HepG2 (cell line): ENCODE measurements around the gene EPHA2. TPM values are rescaled to one million over a fixed set of nuclear protein-coding genes. Genes with fewer than 3 reads are reported as not detected.

ENCODE experiments used
- ADNP ChIP-seq: sonication (generic); formaldehyde crosslinking; IDR thresholded peaks from 2 replicates; pipeline ENCODE4 v1.4.0; 2020; ENCODE audit warnings: missing genetic modification reagents
- CBX1 ChIP-seq: IDR thresholded peaks from one replicate; pipeline ENCODE4 v1.6.1; 2016; ENCODE audit warnings: antibody characterized with exemption, low read depth
- CBX2 ChIP-seq, 2 experiments: fragments of 200-600 bp in 1 of 2; sonication (generic); formaldehyde crosslinking in 1 of 2; IDR thresholded peaks; 2 replicates each; pipeline versions ENCODE4 v1.7.0 to v1.8.1; 2018 to 2022; ENCODE audit warnings: low read depth in 2 of 2, low read length in 1 of 2, mild to moderate bottlenecking in 1 of 2, missing genetic modification reagents in 1 of 2
- DR1 ChIP-seq: sonication (generic); formaldehyde crosslinking; IDR thresholded peaks from 2 replicates; pipeline ENCODE4 v1.8.0; 2021; ENCODE audit warnings: mild to moderate bottlenecking, missing genetic modification reagents, inconsistent platforms
- FOSL2 ChIP-seq: sonication (generic); formaldehyde crosslinking; IDR thresholded peaks from 2 replicates; pipeline ENCODE4 v1.4.0; 2020; ENCODE audit warnings: missing genetic modification reagents
- FOXK1 ChIP-seq: sonication (generic); formaldehyde crosslinking; IDR thresholded peaks from 2 replicates; pipeline ENCODE4 v1.4.0; 2020; ENCODE audit warnings: low read depth, missing genetic modification reagents, borderline replicate concordance
- GABPB1 ChIP-seq: IDR thresholded peaks from 2 replicates; pipeline ENCODE4 v1.6.1; 2016; ENCODE audit warnings: mild to moderate bottlenecking, missing genetic modification reagents, moderate library complexity, missing compliant biosample characterization
- GATAD2A ChIP-seq: IDR thresholded peaks from 2 replicates; pipeline ENCODE4 v1.6.1; 2016
- KDM5B ChIP-seq: sonication (generic); formaldehyde crosslinking; IDR thresholded peaks from 2 replicates; pipeline ENCODE4 v1.4.0; 2020; ENCODE audit warnings: missing genetic modification reagents, mild to moderate bottlenecking, borderline replicate concordance
- NAIF1 ChIP-seq: sonication (generic); formaldehyde crosslinking; IDR thresholded peaks from 2 replicates; pipeline ENCODE4 v1.5.0; 2020; ENCODE audit warnings: mild to moderate bottlenecking, missing genetic modification reagents, borderline replicate concordance
- PCBP1 ChIP-seq: fragments of 200-400 bp; formaldehyde crosslinking; IDR thresholded peaks from 2 replicates; pipeline ENCODE4 v1.6.1; 2017; ENCODE audit warnings: mild to moderate bottlenecking, low read depth, low read length, borderline replicate concordance
- PLRG1 ChIP-seq: fragments of 450-650 bp; conservative IDR thresholded peaks from 2 replicates; pipeline ENCODE4 v1.6.1; 2016
- SP5 ChIP-seq: IDR thresholded peaks from 2 replicates; pipeline ENCODE4 v1.6.1; 2016; ENCODE audit warnings: low read depth, borderline replicate concordance
- ZNF205 ChIP-seq: IDR thresholded peaks from 2 replicates; pipeline ENCODE4 v1.6.1; 2018; ENCODE audit warnings: missing biosample characterization, missing genetic modification reagents
- ZNF33B ChIP-seq: sonication (generic); formaldehyde crosslinking; IDR thresholded peaks from 2 replicates; pipeline ENCODE4 v1.5.1; 2020; ENCODE audit warnings: mild to moderate bottlenecking, missing genetic modification reagents
- ZSCAN31 ChIP-seq: sonication (generic); formaldehyde crosslinking; IDR thresholded peaks from 2 replicates; pipeline ENCODE4 v1.5.0; 2020; ENCODE audit warnings: low read depth, mild to moderate bottlenecking, missing genetic modification reagents
- polyA plus RNA-seq, 8 experiments: library from polyadenylated mRNA; depleted of rRNA in 3 of 8; stranded (reverse) in 7 of 8; unstranded in 1 of 8; fragments of >200 nt; fragmentation: Illumina TruSeq in 4 of 8; extraction: Trizol in 4 of 8; gene quantifications; 2 replicates each; pipeline versions ENCODE4 v1.2.1 to v1.2.3, GENCODE V29; 2011 to 2016; ENCODE audit warnings: low read depth in 4 of 8, missing spikeins in 1 of 8, mixed read lengths in 1 of 8; ENCODE audit not compliant: insufficient read depth in 1 of 8
- total RNA-seq, 5 experiments: library from RNA; depleted of rRNA; stranded (reverse); fragments of >200 nt; fragmentation: Illumina TruSeq; extraction: Trizol; gene quantifications; 2 replicates each; pipeline ENCODE4 v1.2.3, GENCODE V29; 2016; ENCODE audit warnings: low read depth in 1 of 5
- TF ChIP-seq, protein P1 (sequence below): sonication (generic); formaldehyde crosslinking; IDR thresholded peaks from 2 replicates; pipeline ENCODE4 v1.5.1; 2020; ENCODE audit warnings: mild to moderate bottlenecking, missing genetic modification reagents
- TF ChIP-seq, protein P2 (sequence below): sonication (generic); formaldehyde crosslinking; IDR thresholded peaks from 2 replicates; pipeline ENCODE4 v1.4.0; 2020; ENCODE audit warnings: missing genetic modification reagents

Gene EPHA2
- total and polyA plus RNA-seq, 2 of the 13 experiments (the other 11 are each of a cell fraction or from before 2014, with no cell fraction given): 33.6 to 53.6 TPM

- TF ChIP-seq SP5 (no peak), KDM5B (peak; percentile 58; the same call in 1 of the 2 replicates), ZSCAN31 (CRISPR knock-in tag) (no peak), FOSL2 (CRISPR knock-in tag) (no peak), ADNP (CRISPR knock-in tag) (no peak), GATAD2A (peak; percentile 45), CBX2 (IDR thresholded peaks at IDR 0.05; ENCODE audit: low read depth, low read length) (no peak), CBX2 (CRISPR knock-in tag; IDR thresholded peaks at IDR 0.05; ENCODE audit: low read depth) (no peak), FOXK1 (no peak), ZNF205 (0 out of 2 replicates have a peak, but pooled peaks have one; percentile 19), DR1 (CRISPR knock-in tag) (peak; percentile 67; the same call in 1 of the 2 replicates), PLRG1 (no peak), PCBP1 (0 out of 2 replicates have a peak, but pooled peaks have one; percentile 5), CBX1 (no peak), ZNF33B (CRISPR knock-in tag) (peak; percentile 44; the same call in 1 of the 2 replicates), NAIF1 (CRISPR knock-in tag) (no peak), GABPB1 (peak; percentile 22; the same call in 1 of the 2 replicates)
- TF ChIP-seq, protein P1, sequence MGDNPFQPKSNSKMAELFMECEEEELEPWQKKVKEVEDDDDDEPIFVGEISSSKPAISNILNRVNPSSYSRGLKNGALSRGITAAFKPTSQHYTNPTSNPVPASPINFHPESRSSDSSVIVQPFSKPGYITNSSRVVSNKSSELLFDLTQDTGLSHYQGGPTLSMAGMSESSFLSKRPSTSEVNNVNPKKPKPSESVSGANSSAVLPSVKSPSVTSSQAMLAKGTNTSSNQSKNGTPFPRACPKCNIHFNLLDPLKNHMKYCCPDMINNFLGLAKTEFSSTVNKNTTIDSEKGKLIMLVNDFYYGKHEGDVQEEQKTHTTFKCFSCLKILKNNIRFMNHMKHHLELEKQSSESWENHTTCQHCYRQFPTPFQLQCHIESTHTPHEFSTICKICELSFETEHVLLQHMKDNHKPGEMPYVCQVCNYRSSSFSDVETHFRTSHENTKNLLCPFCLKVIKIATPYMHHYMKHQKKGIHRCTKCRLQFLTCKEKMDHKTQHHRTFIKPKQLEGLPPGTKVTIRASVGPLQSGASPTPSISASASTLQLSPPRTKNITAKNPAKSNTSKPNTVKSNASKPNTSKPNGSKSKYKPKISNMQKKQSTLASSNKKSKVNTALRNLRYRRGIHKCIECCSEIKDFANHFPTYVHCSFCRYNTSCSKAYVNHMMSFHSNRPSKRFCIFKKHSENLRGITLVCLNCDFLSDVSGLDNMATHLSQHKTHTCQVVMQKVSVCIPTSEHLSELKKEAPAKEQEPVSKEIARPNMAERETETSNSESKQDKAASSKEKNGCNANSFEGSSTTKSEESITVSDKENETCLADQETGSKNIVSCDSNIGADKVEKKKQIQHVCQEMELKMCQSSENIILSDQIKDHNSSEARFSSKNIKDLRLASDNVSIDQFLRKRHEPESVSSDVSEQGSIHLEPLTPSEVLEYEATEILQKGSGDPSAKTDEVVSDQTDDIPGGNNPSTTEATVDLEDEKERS: no peak
- TF ChIP-seq, protein P2, sequence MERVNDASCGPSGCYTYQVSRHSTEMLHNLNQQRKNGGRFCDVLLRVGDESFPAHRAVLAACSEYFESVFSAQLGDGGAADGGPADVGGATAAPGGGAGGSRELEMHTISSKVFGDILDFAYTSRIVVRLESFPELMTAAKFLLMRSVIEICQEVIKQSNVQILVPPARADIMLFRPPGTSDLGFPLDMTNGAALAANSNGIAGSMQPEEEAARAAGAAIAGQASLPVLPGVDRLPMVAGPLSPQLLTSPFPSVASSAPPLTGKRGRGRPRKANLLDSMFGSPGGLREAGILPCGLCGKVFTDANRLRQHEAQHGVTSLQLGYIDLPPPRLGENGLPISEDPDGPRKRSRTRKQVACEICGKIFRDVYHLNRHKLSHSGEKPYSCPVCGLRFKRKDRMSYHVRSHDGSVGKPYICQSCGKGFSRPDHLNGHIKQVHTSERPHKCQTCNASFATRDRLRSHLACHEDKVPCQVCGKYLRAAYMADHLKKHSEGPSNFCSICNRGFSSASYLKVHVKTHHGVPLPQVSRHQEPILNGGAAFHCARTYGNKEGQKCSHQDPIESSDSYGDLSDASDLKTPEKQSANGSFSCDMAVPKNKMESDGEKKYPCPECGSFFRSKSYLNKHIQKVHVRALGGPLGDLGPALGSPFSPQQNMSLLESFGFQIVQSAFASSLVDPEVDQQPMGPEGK: peak; percentile 47
Measured at GRCh38 chr1:16175610-16176553, 20.0 kb upstream of the EPHA2 start (continued).
